BLaER1 treated with 17β-estradiol and CSF1 and Interleukin-3, amounts not matched to agents 10 nM and 100 nM (cell line): ENCODE results near the gene ZCCHC7.

ENCODE experiments used
- H3K27ac ChIP-seq, 11 experiments: shearing (Covaris generic); formaldehyde crosslinking; 2 replicates each; pipeline ENCODE4 v1.8.1; 2022
- H3K27me3 ChIP-seq, 11 experiments: shearing (Covaris generic); formaldehyde crosslinking; 2 replicates each; pipeline ENCODE4 v1.8.1; 2022
- H3K36me3 ChIP-seq, 11 experiments: shearing (Covaris generic); formaldehyde crosslinking; 2 replicates each; pipeline ENCODE4 v1.8.1; 2022
- H3K4me1 ChIP-seq, 10 experiments: shearing (Covaris generic); formaldehyde crosslinking; 2 replicates each; pipeline ENCODE4 v1.8.1; 2022
- H3K4me2 ChIP-seq, 11 experiments: shearing (Covaris generic); formaldehyde crosslinking; 2 replicates each; pipeline ENCODE4 v1.8.1; 2022
- H3K4me3 ChIP-seq, 10 experiments: shearing (Covaris generic); formaldehyde crosslinking; 2 replicates each; pipeline ENCODE4 v1.8.1; 2022
- H3K9ac ChIP-seq, 11 experiments: shearing (Covaris generic); formaldehyde crosslinking; 2 replicates each; pipeline ENCODE4 v1.8.1; 2022
- H3K9me3 ChIP-seq, 11 experiments: shearing (Covaris generic); formaldehyde crosslinking; replicated peaks in 1 of 11; 2 replicates each; pipeline ENCODE4 v1.8.1; 2022
- H4K20me1 ChIP-seq, 11 experiments: shearing (Covaris generic); formaldehyde crosslinking; 2 replicates each; pipeline ENCODE4 v1.8.1; 2022
- Cebpa-rat ChIP-seq, 11 experiments: shearing (Covaris generic); IDR thresholded peaks; 2 replicates each; pipeline ENCODE4 v1.8.1; 2022

ZCCHC7 gene

DNA sequence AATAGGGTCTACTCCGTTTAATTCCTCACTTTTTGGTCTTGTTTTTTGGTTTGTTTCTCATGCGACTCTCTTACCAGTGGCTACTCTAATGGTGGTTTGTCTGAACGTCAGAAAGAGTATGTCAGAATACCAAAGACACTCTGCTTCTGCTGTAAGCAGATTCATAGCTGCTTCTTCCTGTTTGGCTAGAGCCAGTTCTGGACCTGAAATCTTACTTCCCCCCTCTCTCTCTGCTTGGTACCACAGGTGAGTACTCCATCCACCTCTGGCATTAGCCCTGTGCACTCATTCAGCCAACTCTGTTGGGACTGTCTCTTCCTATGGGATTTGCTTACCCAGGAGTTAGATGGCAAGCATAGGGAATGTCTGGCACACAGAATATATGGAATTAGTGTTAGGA, 6.6 kb downstream of the ZCCHC7 start:
- peaks cover 12 to 78% (median 51%) of the 10 kb centered on the region in 11 experiments; a peak in 21 of 22 replicates for H3K36me3 ChIP-seq
- H3K9me3 ChIP-seq, result no peaks in the 10 kb centered on the region
- peak overlapping the region in 4 of 11 experiments; percentile 21 to 98 (median 82); a peak in 8 of 22 replicates for H3K9ac ChIP-seq
- H3K4me1 ChIP-seq, result peaks cover 66 to 96% (median 79%) of the 10 kb centered on the region in 10 experiments
- peaks cover 0 to 44% (median 25%) of the 10 kb centered on the region in 11 experiments; a peak in 14 of 22 replicates for H4K20me1 ChIP-seq
- peak overlapping the region; percentile 55 to 98 (median 91) for H3K4me2 ChIP-seq
- no peak for TF ChIP-seq Cebpa-rat (IDR thresholded peaks at IDR 0.05)
- no peaks in the 10 kb centered on the region for H3K27me3 ChIP-seq
- peak overlapping the region in 5 of 11 experiments; percentile 8 to 97 (median 44); a peak in 6 of 22 replicates for H3K27ac ChIP-seq
- peak overlapping the region in 6 of 10 experiments; percentile 10 to 96 (median 65); a peak in 11 of 20 replicates for H3K4me3 ChIP-seq

DNA sequence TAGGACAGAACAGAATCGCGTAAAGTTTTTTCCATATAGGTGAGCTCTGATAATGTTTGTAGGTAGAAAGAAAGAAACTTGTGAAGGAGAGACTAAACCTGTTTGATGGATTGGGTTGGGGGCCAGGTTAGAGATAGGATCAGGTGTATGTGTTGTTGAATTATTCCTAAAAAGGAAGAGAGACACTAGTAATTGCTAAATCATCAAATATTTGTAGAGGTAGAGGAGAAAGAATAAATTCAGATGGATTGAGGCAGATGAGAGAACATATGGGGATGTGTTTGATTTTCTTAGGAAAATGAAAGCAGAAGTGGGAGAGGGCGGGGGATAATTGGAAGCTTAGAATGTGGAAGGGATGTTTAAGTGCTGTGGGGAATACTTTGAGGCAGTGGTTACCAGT, 7.7 kb downstream of the ZCCHC7 start:
- Histone ChIP-seq H3K9ac (peak overlapping the region in 4 of 11 experiments; percentile 21 to 98 (median 82); a peak in 8 of 22 replicates), H3K36me3 (peaks cover 20 to 89% (median 62%) of the 10 kb centered on the region in 11 experiments; a peak in 21 of 22 replicates), H3K27me3 (no peaks in the 10 kb centered on the region), H3K4me1 (peaks cover 65 to 94% (median 74%) of the 10 kb centered on the region in 10 experiments), H3K4me2 (peak overlapping the region; percentile 54 to 96 (median 90)), H3K27ac (peak overlapping the region in 2 of 11 experiments; percentile 44 to 97; a peak in 4 of 22 replicates), H3K9me3 (no peaks in the 10 kb centered on the region; a peak in 1 of 22 replicates), H3K4me3 (peak overlapping the region in 6 of 10 experiments; percentile 10 to 96 (median 65); a peak in 12 of 20 replicates), H4K20me1 (peaks cover 0 to 53% (median 32%) of the 10 kb centered on the region in 11 experiments; a peak in 14 of 22 replicates)
- TF ChIP-seq Cebpa-rat (IDR thresholded peaks at IDR 0.05), result no peak

GRCh38 chr9:37134166-37134565, 13.8 kb downstream of the ZCCHC7 start:
- H3K36me3 ChIP-seq, result peaks cover 22 to 90% (median 71%) of the 10 kb centered on the region in 11 experiments; a peak in 21 of 22 replicates
- peak overlapping the region in 8 of 11 experiments; percentile 3 to 67 (median 39); a peak in 10 of 22 replicates for H3K4me2 ChIP-seq
- no peak overlapping the region for H3K9ac ChIP-seq
- no peaks in the 10 kb centered on the region for H3K27me3 ChIP-seq
- 0 out of 22 replicates have a peak overlapping the region, but pooled peaks of 2 of the 11 experiments have one; percentile 16 to 17 for H3K27ac ChIP-seq
- no peaks in the 10 kb centered on the region; a peak in 1 of 22 replicates for H3K9me3 ChIP-seq
- no peak overlapping the region for H3K4me3 ChIP-seq
- peaks cover 0 to 40% (median 12%) of the 10 kb centered on the region in 11 experiments; a peak in 10 of 22 replicates for H4K20me1 ChIP-seq
- TF ChIP-seq Cebpa-rat (IDR thresholded peaks at IDR 0.05), result no peak
- H3K4me1 ChIP-seq, result peaks cover 29 to 92% (median 52%) of the 10 kb centered on the region in 10 experiments

DNA sequence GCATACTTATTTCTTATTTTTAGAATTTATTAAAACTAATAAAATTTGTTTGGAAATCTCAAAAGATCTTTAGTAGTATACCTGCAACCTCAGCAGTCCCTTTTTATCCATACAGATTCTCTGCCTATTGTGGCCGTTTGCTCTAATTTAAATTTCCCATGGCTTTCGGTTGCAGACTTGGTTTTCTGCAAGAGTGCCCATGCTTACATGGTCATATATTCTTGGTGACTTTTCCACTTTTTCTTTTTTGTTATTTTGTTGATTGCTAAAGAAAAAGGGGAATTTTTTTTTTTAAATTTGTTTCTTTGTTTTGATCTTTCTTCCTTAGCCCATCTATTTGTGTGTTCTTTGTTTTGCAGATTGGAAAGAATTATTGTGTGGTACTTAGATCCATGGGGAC, 20.6 kb downstream of the ZCCHC7 start:
- Histone ChIP-seq H4K20me1 (peaks cover 0 to 85% (median 0%) of the 10 kb centered on the region in 11 experiments; a peak in 8 of 22 replicates), H3K4me3 (peak overlapping the region in 7 of 10 experiments; percentile 18 to 82 (median 42); a peak in 12 of 20 replicates), H3K27me3 (peaks cover 0 to 15% (median 0%) of the 10 kb centered on the region in 11 experiments; a peak in 4 of 22 replicates), H3K36me3 (peaks cover 4 to 32% (median 10%) of the 10 kb centered on the region in 11 experiments; a peak in 19 of 22 replicates), H3K27ac (peak overlapping the region in 10 of 11 experiments; percentile 50 to 92 (median 80); a peak in 19 of 22 replicates), H3K4me2 (peak overlapping the region; percentile 67 to 96 (median 83); a peak in 20 of 22 replicates), H3K9ac (peak overlapping the region; percentile 24 to 86 (median 71); a peak in 19 of 22 replicates), H3K4me1 (peaks cover 26 to 95% (median 70%) of the 10 kb centered on the region in 10 experiments), H3K9me3 (no peaks in the 10 kb centered on the region)
- no peak for TF ChIP-seq Cebpa-rat (IDR thresholded peaks at IDR 0.05)

DNA sequence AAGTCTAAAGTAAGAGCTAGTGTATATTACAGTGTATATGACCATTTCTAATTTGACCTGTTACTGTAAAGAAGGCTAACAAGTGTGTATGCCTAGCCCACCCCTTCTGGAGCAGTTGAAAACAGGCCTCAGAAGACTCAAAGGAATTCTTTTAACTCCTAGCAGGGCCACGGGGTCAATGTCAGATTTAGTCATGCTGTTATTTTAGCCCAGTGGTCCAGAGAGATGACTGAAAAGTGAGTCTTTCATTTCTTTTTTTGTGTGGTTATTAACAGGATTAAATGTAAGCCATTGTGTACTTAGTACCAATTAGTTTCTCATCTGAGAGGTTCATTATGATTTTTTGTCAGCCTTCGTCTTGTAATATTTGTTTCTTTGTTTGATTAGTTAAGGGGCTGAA, 24.4 kb downstream of the ZCCHC7 start:
- Histone ChIP-seq H3K9me3 (no peaks in the 10 kb centered on the region), H3K4me3 (peak overlapping the region in 8 of 10 experiments; percentile 0 to 82 (median 57); a peak in 14 of 20 replicates), H3K27me3 (peaks cover 0 to 28% (median 0%) of the 10 kb centered on the region in 11 experiments; a peak in 4 of 22 replicates), H3K27ac (peak overlapping the region in 10 of 11 experiments; percentile 27 to 92 (median 80); a peak in 18 of 22 replicates), H3K4me1 (peaks cover 8 to 98% (median 67%) of the 10 kb centered on the region in 10 experiments), H3K9ac (peak overlapping the region in 9 of 11 experiments; percentile 33 to 86 (median 76); a peak in 18 of 22 replicates), H3K4me2 (peak overlapping the region; percentile 70 to 96 (median 84)), H3K36me3 (peaks cover 0 to 39% (median 12%) of the 10 kb centered on the region in 11 experiments; a peak in 10 of 22 replicates), H4K20me1 (peaks cover 0 to 99% (median 0%) of the 10 kb centered on the region in 11 experiments; a peak in 4 of 22 replicates)
- no peak for TF ChIP-seq Cebpa-rat (IDR thresholded peaks at IDR 0.05)

GRCh38 chr9:37146410-37146809, 26.0 kb downstream of the ZCCHC7 start:
- Histone ChIP-seq H3K27ac (peak overlapping the region in 9 of 11 experiments; percentile 74 to 92 (median 82); a peak in 16 of 22 replicates), H3K27me3 (peaks cover 0 to 28% (median 0%) of the 10 kb centered on the region in 11 experiments; a peak in 4 of 22 replicates), H3K36me3 (peaks cover 0 to 56% (median 17%) of the 10 kb centered on the region in 11 experiments; a peak in 10 of 22 replicates), H4K20me1 (peaks cover 0 to 96% (median 0%) of the 10 kb centered on the region in 11 experiments; a peak in 5 of 22 replicates), H3K4me3 (peak overlapping the region; percentile 4 to 82 (median 48); a peak in 14 of 20 replicates), H3K4me2 (peak overlapping the region; percentile 63 to 96 (median 84); a peak in 21 of 22 replicates), H3K9me3 (no peaks in the 10 kb centered on the region), H3K4me1 (peaks cover 18 to 99% (median 67%) of the 10 kb centered on the region in 10 experiments), H3K9ac (peak overlapping the region in 8 of 11 experiments; percentile 56 to 86 (median 78); a peak in 14 of 22 replicates)
- no peak for TF ChIP-seq Cebpa-rat (IDR thresholded peaks at IDR 0.05)

DNA sequence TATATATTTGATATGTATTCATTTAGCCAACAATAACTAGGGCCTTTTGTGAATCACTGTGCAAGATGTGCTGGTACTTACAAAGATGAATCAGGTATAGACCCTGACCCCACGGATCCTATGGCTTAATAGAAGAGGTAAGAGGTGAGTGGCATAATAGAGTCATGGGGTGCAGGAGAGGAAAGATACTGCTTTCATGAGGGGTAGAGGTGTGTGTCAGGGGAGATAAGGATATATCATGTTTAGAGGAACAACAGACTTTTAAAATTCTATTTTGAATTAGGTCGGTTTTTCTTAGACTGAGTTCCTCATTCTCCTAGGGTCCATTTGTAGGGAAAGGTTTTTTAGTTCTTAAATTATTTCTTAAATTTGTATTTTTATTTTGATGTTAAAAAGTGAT, 27.8 kb downstream of the ZCCHC7 start:
- peaks cover 0 to 28% (median 0%) of the 10 kb centered on the region in 11 experiments; a peak in 4 of 22 replicates for H3K27me3 ChIP-seq
- H3K9me3 ChIP-seq, result no peaks in the 10 kb centered on the region
- H3K4me1 ChIP-seq, result peaks cover 31 to 89% (median 65%) of the 10 kb centered on the region in 10 experiments
- peak overlapping the region in 6 of 11 experiments; percentile 54 to 92 (median 80); a peak in 13 of 22 replicates for H3K27ac ChIP-seq
- peaks cover under 1 to 68% (median 35%) of the 10 kb centered on the region in 11 experiments; a peak in 20 of 22 replicates for H3K36me3 ChIP-seq
- H3K9ac ChIP-seq, result peak overlapping the region in 6 of 11 experiments; percentile 44 to 86 (median 82); a peak in 12 of 22 replicates
- H3K4me3 ChIP-seq, result peak overlapping the region in 5 of 10 experiments; percentile 56 to 82 (median 63); a peak in 11 of 20 replicates
- peaks cover 0 to 94% (median 0%) of the 10 kb centered on the region in 11 experiments; a peak in 10 of 22 replicates for H4K20me1 ChIP-seq
- peak overlapping the region; percentile 73 to 96 (median 84); a peak in 21 of 22 replicates for H3K4me2 ChIP-seq
- TF ChIP-seq Cebpa-rat (IDR thresholded peaks at IDR 0.05), result no peak

GRCh38 chr9:37149666-37150308, 29.4 kb downstream of the ZCCHC7 start:
- no peak for TF ChIP-seq Cebpa-rat (IDR thresholded peaks at IDR 0.05)
- Histone ChIP-seq H3K4me3 (peak overlapping the region in 8 of 10 experiments; percentile 2 to 82 (median 46); a peak in 10 of 20 replicates), H3K4me2 (peak overlapping the region; percentile 73 to 96 (median 84)), H3K4me1 (peaks cover 41 to 78% (median 66%) of the 10 kb centered on the region in 10 experiments), H3K9me3 (no peaks in the 10 kb centered on the region), H3K9ac (peak overlapping the region in 9 of 11 experiments; percentile 35 to 86 (median 57); a peak in 16 of 22 replicates), H3K27ac (peak overlapping the region; percentile 18 to 92 (median 61); a peak in 20 of 22 replicates), H3K27me3 (peaks cover 0 to 21% (median 0%) of the 10 kb centered on the region in 11 experiments; a peak in 4 of 22 replicates), H4K20me1 (peaks cover 0 to 91% (median 9%) of the 10 kb centered on the region in 11 experiments; a peak in 11 of 22 replicates), H3K36me3 (peaks cover 9 to 78% (median 51%) of the 10 kb centered on the region in 11 experiments; a peak in 20 of 22 replicates)
